HFF-Myc (cell line): Measurements from ENCODE around the gene METTL15.

Source experiments
- DNase-seq: peaks from one replicate; pipeline ENCODE4 v3.0.0-alpha.2; 2011; ENCODE audit warnings: low read depth; ENCODE audit errors: extremely low read depth
- H3K4me3 ChIP-seq: replicated peaks from 2 replicates; pipeline ENCODE4 v1.5.1; 2011; ENCODE audit warnings: low read depth, mild to moderate bottlenecking, control low read depth, low read length
- TF ChIP-seq, protein P1 (sequence below): IDR thresholded peaks from 2 replicates; pipeline ENCODE4 v1.5.1; 2012; ENCODE audit warnings: mild to moderate bottlenecking, low read depth, low read length, control low read depth; ENCODE audit errors: missing control alignments

METTL15 gene

DNA sequence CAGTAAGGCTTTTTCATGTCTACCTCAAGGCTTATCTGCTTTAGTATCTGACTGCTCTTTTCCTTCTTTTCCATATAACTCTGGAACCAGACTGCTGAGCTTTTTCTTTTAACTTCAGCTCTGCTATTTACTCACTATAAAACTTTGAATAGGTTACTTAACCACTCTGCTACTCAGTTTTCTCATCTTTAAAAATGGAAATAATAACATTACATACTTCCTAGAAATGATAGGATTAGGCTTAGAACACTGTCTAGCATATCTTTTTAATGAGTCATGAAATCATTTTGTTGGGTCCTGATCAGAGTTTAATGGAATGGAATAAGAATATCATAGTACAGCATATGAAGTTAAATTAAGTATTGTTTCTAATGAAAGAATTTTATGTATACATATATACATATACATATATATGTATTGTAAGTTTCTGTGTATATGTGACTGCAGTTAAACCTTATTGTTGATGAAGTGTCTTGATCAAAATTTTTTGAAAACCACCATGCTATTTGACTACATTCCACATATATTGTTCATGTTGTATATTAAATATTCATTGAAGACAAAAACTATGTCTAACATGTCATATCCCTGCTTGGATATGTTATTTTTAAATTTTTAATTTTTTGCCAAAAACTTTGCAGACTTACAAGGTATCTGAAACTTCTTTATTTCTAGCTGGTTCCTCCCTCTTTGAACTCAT is 120.2 kb downstream of the METTL15 start:
- TF ChIP-seq, protein P1, sequence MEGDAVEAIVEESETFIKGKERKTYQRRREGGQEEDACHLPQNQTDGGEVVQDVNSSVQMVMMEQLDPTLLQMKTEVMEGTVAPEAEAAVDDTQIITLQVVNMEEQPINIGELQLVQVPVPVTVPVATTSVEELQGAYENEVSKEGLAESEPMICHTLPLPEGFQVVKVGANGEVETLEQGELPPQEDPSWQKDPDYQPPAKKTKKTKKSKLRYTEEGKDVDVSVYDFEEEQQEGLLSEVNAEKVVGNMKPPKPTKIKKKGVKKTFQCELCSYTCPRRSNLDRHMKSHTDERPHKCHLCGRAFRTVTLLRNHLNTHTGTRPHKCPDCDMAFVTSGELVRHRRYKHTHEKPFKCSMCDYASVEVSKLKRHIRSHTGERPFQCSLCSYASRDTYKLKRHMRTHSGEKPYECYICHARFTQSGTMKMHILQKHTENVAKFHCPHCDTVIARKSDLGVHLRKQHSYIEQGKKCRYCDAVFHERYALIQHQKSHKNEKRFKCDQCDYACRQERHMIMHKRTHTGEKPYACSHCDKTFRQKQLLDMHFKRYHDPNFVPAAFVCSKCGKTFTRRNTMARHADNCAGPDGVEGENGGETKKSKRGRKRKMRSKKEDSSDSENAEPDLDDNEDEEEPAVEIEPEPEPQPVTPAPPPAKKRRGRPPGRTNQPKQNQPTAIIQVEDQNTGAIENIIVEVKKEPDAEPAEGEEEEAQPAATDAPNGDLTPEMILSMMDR, result no peak
- DNase-seq, result no peak
- H3K4me3 ChIP-seq, result no peak overlapping the region

DNA sequence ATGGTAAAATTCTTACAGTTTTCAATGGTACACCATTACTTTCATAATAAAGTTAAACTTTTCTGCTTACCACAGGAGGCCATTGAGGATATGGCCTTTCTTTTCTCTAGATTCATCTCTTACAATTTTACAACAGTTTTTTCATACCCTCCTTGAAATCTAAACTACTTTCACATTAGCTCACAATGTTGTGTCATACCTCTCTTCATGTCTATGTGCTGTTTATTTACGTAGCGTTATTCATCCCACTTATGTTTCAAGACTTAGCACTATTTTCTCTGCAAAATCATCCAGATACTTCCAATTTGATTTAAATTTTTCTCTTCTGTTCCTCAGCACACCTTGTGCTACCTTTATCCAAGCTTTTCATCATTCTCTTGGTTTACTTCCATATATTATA is 123.3 kb downstream of the METTL15 start:
- H3K4me3 ChIP-seq, result no peak overlapping the region
- TF ChIP-seq, protein P1, result no peak
- no peak for DNase-seq

DNA sequence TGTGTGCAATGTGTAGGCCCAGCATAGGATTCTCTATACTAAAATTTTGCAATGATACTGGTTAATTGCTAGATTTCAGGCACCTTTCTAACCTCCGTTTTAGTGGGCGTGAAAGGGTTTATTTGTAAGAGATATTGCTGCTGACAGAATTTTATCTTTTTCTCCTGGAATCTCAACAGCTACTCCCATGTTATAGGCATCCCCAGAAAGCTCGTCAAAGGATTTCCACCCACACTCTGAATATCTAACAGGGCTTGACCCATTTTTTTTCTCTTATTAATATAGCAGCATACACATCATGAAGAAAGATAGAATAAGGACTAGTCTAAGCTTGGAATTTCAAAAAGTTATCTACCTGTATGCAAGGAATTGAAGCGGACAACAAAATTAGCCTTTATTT is 124.5 kb downstream of the METTL15 start:
- TF ChIP-seq, protein P1, result no peak
- H3K4me3 ChIP-seq, result no peak overlapping the region

DNA sequence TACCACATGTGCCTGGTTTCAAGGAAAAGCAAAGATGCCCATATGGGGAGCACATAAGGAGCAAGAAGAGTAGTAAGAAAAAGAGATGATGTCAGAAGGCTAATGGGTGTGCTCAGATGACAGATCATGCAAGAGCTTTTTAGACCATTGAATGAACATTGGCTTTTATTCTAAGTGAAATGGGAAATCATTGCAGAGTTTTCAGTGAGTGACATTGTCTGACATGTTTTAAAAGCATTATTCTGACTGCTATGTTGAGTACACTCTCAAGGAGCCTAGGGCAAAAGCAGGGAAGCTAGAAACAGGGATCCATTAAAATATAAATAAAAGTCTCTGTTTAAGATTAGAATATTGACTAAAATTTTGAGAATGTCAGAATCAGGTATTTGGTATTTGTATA is 133.6 kb downstream of the METTL15 start:
- no peak overlapping the region for H3K4me3 ChIP-seq
- TF ChIP-seq, protein P1, result no peak
- no peak for DNase-seq

More for the DNA sequence above, 124.5 kb downstream of the METTL15 start:
- DNase-seq, result no peak

DNA sequence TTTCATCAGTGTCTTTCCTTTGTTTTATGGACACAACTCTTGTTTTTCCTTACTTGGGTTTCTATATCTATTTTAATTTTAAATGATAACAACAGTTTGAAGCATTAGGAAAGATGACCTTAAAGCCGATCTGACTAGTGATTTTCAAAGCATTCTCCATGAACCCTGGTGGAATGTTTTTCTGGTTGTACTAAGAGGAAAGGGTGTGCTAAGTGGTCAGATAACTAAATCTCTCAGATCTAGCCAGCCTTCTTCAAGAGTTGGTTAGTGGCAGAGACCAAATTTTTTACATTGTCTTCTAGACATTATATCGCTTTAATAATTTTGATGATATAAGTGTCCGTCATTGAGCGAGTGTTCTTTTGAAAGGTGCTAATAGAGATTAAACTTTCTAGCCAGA is 134.4 kb downstream of the METTL15 start:
- DNase-seq, result no peak
- TF ChIP-seq, protein P1, result no peak
- H3K4me3 ChIP-seq, result no peak overlapping the region

DNA sequence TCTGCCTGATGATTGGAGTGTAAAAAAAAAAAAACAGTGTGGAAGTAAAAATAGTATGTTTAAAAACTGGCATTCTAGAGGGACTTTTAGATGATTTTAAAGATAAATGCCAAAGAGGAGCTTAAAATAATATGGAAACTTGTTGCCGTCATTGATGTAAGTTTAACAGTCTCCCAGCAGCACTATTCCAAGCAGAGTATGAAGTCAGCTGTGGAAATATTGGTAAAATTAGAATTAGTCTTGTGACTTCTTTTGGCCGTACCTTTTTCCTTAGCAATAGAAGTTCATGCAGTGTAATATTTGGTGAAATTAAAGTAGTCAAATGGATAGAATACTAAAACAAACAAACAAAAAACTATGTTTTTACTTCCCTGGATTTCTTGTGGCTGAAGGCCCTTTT is 134.9 kb downstream of the METTL15 start:
- H3K4me3 ChIP-seq, result no peak overlapping the region
- no peak for DNase-seq
- TF ChIP-seq, protein P1, result no peak

DNA sequence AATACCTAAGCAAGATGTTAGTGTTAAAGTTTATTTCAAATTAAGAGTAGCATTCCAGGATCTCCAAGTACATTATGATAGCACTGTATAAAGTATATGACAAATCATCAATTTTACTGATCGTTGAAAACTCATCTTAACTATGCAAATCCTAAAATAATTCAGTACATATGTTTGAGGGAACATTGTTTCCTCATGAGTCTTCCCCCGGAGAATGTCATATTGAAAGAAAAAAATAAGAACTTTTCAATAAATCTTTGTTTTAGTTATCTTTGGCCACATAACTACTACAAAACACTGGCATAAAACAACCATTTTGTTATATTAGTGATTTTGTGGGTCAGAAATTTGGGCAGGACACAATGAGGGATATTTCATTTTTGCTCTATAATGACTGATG is 135.4 kb downstream of the METTL15 start:
- no peak for DNase-seq
- no peak overlapping the region for H3K4me3 ChIP-seq
- TF ChIP-seq, protein P1, result no peak
